ENCODE results near the gene MYO1D.

GRCh38 chr17:32604966-32605365, 272.0 kb downstream of the MYO1D start:
- no peak for TF ChIP-seq CTCF (conservative IDR thresholded peaks at IDR 0.05; ENCODE audit: low read depth, low read length)
- no peak for TF ChIP-seq EZH2phosphoT487 (IDR thresholded peaks at IDR 0.05; ENCODE audit: borderline replicate concordance, low read length)
- no peak for TF ChIP-seq EZH2 (IDR thresholded peaks at IDR 0.05; ENCODE audit: low read length, unreplicated experiment)
